ENCODE results near the gene ARPC4.

The ARPC4 gene

GRCh38 chr3:9786825-9787669 lies 5.8 kb upstream of the ARPC4 start:
- no peak for DNase-seq (ENCODE audit: extremely low read depth, low read depth)
- H3K4me3 ChIP-seq (replicated peaks; ENCODE audit: low read depth, low read length) = no peak overlapping the region
- TF ChIP-seq, protein P1, sequence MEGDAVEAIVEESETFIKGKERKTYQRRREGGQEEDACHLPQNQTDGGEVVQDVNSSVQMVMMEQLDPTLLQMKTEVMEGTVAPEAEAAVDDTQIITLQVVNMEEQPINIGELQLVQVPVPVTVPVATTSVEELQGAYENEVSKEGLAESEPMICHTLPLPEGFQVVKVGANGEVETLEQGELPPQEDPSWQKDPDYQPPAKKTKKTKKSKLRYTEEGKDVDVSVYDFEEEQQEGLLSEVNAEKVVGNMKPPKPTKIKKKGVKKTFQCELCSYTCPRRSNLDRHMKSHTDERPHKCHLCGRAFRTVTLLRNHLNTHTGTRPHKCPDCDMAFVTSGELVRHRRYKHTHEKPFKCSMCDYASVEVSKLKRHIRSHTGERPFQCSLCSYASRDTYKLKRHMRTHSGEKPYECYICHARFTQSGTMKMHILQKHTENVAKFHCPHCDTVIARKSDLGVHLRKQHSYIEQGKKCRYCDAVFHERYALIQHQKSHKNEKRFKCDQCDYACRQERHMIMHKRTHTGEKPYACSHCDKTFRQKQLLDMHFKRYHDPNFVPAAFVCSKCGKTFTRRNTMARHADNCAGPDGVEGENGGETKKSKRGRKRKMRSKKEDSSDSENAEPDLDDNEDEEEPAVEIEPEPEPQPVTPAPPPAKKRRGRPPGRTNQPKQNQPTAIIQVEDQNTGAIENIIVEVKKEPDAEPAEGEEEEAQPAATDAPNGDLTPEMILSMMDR (IDR thresholded peaks at IDR 0.05; ENCODE audit: low read depth, low read length, missing control alignments) = peak; percentile 69

DNA sequence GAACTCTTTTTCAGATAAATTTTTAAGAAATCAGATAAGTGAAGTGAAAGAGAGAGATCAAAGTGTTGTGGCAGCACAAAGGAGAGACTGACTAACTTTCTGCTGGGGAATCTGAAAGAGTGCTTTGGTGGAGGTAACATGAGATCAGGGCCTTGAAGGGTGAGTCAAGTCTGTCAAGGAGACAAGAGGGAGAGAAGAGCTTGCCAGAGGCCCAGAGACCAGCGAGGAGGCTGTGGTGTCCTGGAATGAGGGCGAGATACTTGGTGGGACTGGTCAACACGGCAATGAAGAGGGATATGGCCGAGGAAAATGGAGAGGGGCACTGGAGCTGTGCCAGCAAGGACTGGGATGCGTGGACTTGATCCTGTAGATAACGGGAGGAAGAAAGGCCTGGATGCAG lies 5.2 kb upstream of the ARPC4 start:
- no peak for DNase-seq (ENCODE audit: extremely low read depth, low read depth)
- H3K4me3 ChIP-seq (replicated peaks; ENCODE audit: low read depth, low read length) = no peak overlapping the region
- TF ChIP-seq, protein P1 (IDR thresholded peaks at IDR 0.05; ENCODE audit: low read depth, low read length, missing control alignments) = no peak

- TF ChIP-seq, protein P1 (IDR thresholded peaks at IDR 0.05; ENCODE audit: low read depth, low read length, missing control alignments) = no peak
- H3K4me3 ChIP-seq (replicated peaks; ENCODE audit: low read depth, low read length) = peak overlapping the region; percentile 81
- no peak for DNase-seq (ENCODE audit: extremely low read depth, low read depth)
Observed at GRCh38 chr3:9791127-9791526, 1.8 kb upstream of the ARPC4 start.

- no peak for DNase-seq (ENCODE audit: extremely low read depth, low read depth)
- H3K4me3 ChIP-seq (replicated peaks; ENCODE audit: low read depth, low read length) = peak overlapping the region; percentile 81
- TF ChIP-seq, protein P1 (IDR thresholded peaks at IDR 0.05; ENCODE audit: low read depth, low read length, missing control alignments) = no peak
Observed at GRCh38 chr3:9791790-9792404, 985 bp upstream of the ARPC4 start.

DNA sequence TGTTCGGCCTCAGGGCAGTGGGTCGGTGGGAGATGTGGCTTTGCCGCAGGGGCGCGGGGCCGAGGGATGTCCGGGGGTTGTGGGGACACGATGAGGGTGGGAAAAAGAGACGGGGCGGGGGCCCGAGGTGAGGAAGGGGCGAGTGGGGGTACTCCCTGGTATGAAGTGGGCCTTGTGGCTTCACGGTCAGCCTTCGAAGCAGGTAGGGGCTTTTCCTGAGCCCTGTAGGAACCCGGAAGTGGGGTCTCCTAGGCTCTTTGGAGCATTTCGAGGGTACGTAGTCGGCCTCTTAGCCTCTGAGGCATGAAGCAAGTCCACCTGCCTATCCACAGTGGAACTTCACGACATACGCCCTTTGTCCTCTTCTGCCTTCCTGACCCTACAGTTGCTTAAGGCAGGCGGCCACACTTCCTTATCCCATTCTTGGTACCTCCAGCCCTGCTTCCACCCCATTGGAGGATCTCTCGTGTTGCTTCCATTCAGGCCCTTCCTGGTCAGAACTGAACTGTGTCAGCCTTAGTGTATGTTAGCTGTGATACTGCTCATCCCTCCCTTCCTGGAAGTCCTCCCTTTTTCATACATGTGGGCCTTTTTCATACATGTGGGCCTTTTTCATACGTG lies 389 bp downstream of the ARPC4 start:
- no peak for DNase-seq (ENCODE audit: extremely low read depth, low read depth)
- TF ChIP-seq, protein P1 (IDR thresholded peaks at IDR 0.05; ENCODE audit: low read depth, low read length, missing control alignments) = no peak
- peak overlapping the region; percentile 81 for H3K4me3 ChIP-seq (replicated peaks; ENCODE audit: low read depth, low read length)

GRCh38 chr3:9794400-9794799 lies 1.5 kb downstream of the ARPC4 start:
- TF ChIP-seq, protein P1 (IDR thresholded peaks at IDR 0.05; ENCODE audit: low read depth, low read length, missing control alignments) = no peak
- H3K4me3 ChIP-seq (replicated peaks; ENCODE audit: low read depth, low read length) = peak overlapping the region; percentile 81
- DNase-seq (ENCODE audit: extremely low read depth, low read depth) = no peak
